ENCODE measurements around the gene LYPD6.
A peak's percentile ranks its signal among the peaks of the same experiment; 100 is the strongest.
"Not testable (repeated sequence)": the region's sequence is repeated elsewhere in the genome, so short reads cannot be mapped to it uniquely, and the experiment has no call there.

Gene LYPD6

DNA sequence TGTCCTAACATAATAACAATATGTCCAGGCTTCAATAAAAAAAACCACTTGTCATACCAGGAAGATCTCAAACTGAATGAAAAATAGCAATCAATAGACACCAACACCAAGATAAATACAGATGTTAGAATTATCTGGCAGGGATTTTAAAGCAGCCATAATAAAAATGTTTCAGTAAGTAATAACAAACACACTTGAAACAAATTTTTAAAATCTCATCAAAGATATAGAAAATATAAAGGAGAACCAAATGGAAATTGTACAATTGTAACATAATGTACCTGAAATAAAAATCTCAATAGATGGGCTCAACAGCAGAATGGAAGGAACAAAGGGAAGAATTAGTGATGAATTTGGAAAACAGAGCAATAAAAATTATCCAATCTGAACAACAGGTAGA is 128.1 kb downstream of the LYPD6 start:
- DNase-seq, result no peak

DNA sequence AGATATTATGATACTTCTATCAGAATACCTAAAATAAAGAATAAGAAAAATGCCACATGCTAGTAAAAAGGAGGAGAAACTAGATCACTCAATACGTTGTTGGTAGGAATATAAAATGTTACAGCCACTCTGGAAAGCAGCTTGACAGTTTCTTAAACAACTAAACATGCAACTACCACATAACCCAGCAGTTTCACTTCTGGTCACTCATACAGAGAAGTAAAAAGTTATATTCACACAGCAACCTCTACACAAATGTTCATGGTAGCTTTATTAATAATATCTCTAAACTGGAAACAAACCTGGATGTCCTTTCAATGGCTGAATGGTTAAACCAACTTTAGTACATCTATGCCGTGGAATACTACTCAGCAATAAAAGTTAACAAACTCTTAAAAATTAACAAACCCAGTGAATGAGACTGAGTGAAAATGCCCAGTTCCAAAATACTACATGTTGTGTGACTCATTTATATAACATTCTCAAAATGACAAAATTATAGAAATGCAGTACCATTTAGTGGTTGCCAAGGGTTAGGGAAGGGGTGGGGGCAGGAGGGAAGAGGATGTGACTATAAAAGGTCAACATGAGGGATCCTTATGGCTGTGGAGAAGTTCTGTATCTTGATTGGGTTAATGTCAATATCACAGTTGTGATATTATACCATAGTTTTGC is 133.1 kb downstream of the LYPD6 start:
- DNase-seq, result no peak

DNA sequence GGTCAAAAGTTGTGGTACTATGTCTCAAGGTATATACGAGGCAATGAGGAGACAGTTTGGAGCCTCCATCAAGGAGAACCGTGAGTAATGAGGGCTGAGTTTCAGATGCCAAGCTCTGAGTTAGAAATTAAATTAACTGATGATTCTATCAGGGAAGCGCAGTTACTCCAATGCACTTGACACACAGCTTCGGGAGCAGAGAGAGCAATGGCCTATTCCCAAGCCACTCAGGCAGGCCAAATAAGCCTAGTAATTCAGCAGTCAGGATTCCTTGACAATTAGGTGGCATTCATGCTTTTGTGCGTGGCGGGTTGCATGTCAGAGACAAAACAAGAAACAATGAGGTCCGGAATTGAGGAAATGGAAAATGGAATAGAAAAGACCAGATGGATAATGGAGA is 134.0 kb downstream of the LYPD6 start:
- no peak for DNase-seq

DNA sequence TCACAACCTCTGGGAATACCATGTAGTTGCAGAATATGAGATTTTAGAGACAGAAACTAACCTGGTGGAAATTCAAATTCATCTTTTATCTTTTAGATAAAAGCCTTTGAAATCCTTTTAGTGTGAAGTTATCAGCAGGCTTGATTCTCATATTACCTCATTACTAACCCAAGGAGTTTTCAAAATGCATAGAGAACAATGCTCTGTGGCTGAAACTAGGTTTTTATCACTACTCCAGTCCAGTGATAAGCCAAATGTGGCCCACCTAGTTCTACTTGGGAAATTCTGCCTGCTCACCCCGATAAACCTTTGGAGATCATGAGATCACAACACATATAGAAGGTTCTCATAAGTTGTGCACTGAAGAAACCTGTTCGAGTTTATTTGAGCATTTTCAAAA is 135.5 kb downstream of the LYPD6 start:
- DNase-seq, result no peak

DNA sequence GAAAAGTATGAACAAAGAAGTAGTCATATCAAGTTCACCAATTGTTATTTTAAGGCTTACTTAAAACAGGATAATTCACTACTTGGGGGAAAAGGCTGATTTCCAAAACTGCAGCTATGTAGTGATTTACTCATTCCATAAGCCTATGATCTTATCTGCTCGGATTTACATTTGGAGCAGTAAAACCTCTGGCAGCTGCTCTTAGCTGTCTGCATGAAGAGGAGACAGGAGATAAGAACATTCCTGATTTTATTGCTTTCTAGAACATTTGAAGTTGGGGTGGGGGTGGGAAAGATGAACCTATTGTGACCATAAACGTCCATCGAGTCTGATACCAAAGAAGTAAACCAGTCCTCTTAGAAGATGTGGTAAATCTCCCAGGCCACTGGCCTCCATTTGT is 136.2 kb downstream of the LYPD6 start:
- DNase-seq, result no peak

DNA sequence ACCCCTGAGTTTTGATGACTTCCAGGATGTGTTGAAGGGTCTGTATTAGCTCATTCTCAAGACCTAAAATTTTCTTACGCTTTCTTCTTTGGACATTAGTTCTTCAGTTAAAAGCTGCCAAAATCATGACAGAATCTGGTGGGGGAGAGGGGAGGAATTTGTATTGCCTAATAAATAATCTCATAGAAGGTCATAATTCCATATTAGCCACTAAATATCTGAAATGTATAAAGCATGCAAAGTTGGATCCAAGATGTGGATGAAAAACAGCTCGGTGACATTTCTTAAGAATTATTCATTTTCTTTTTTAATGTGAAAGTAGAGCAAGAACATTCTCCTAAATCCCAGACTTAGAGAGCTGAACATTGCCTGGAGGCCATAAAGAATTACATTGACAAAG is 137.0 kb downstream of the LYPD6 start:
- DNase-seq, result no peak

DNA sequence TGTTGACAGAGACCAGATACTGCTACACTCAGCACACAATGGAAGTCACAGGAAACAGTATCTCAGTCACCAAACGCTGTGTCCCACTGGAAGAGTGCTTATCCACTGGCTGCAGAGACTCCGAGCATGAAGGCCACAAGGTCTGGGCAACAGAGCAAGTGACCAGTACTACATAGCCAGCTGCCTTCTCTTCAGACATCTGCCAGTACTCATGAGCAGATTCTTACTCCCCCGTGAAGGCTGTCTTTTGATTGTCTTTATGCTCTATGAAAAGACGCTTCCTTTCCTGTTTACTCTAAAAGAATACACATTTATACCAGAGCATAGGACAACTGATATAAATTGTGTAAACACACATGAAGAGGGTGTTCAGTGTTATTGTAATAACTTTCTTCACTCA is 138.2 kb downstream of the LYPD6 start:
- DNase-seq, result no peak

DNA sequence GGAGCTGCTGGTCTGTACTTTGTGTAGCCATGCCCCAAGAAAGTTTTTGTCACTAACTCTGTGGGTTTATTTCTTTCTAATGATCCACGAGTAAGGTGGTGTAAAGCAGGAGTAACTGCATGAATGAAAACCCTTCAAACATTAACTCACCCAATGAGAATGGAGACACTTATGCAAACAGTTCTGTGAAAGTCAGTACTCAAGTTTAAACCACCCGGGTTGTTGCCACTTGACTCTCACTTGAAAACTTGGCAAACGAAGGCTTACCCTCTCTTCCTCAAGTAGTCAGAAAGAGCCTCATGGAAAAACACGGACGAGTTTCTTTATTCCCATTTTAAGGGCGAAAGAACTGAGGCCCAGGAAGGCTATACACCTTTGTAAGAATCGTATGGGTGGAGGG is 139.7 kb downstream of the LYPD6 start:
- no peak for DNase-seq

DNA sequence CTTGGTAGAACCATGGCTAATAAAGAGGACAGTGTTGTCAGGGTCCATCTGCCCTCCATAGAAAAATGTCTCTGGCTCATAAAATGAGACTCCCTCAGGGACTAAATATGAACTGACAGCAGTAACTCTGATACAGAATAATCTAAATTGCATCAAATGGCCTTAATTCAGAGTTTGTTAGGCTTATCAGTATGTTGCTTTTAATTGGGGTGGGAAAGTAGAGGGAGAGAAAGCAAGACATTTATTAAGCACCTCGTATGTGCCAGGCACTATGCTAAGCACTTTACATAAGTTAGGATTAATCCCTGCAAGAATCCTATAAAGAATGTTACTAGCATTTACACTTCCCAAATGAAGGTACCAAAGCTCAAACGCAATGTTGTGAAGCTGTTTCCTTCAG is 142.0 kb downstream of the LYPD6 start:
- DNase-seq, result no peak

DNA sequence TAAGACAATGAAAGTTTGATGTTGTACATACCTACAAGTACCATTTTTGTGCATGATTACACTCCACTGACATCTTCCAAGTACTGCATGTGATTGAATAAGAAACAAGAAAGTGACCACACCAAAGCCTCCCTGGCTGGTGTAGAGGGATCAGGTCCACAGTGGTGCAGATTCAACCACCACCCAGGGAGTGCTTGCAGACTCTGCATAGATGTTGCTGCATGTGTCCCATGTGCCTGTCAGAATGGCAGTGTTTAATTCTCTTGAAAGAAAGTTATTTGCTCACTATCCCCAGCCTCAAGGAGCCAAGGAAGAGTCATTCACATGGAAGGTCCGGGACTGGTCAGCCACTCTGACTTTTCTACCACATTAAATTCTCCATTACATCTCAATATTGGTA is 142.7 kb downstream of the LYPD6 start:
- peak; percentile 30 for DNase-seq

DNA sequence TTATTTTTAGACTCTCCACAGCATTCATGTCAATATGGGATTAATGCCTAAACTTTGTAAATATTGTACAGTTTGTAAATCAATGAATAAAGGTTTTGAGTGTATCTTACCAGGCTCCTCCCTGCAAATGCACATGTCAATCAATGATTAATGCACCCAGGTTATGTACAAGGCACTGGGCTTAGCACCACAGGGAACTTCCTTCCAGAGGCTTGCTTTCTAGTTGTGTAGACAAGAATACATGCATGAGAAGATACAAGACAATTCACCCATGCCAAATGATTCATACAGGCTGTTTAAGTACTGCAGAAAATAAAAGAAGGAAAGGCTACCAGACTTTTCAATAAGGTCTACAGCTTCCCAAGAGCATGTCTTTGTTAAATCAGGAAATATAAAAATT is 143.1 kb downstream of the LYPD6 start:
- no peak for DNase-seq

DNA sequence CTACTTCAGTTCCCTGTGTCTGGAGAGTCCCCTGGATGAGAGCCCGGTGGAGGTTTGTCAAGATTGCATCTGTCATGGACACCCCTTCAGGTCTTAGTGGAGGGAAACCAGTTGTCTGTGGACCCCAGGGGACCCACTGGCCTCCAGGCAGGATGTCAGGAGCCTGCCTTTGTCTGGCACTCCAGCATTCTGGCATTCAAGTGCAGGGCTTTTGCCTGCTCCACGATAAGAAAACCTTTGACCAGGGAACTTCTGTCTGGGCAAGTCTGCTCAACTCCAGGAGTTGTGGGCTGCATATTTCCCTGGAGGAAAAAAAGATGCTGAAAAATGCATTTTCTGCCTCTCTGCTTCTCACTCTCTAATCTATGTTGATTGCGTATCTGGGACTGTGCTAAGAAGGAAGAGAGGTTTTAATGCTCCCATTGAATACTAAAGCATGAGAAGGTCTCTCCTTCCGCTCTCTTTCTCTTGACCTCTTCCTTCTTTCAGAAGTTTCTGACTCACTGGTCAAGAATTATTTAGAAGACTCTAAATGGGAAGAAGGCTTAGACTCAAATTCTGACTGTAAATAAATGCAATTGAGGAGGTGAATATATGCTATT is 152.7 kb downstream of the LYPD6 start:
- peak; percentile 51 for DNase-seq

DNA sequence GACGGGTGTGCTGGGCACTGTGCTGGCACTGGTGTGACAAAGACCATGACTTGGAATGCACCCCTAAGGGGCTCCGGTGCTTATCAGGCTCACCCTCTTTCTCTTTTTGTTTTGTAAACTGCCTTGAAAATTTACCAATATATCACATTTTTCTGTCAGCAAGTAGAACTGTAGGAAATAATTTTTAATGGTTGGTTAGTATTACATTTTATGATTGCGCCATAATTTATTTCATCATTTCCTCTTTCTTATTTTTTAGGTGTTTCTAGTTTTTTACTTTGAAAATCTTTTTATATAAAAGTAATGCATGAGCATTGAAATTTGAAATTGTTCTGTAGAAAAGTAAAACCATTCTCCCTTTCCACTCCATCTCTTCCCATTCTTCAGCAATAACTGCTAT is 156.3 kb downstream of the LYPD6 start:
- DNase-seq, result no peak

DNA sequence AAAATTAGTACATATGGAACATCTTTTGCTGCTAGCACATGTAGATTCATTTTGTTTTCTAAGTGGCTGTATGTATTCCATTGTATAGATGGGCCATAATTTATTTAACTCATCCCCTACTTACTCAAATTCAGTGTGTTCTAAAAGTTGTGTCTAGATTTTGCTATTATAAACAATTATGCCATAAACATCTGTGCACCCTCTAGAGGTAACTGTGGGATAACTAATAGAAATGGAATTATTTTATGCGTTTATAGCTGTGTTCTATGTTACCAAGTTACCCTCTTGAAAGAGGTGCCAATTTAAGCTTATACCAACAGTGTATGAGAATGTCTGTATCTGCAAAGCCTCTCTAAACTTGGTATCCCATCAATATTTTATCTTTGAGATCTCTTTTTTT is 156.8 kb downstream of the LYPD6 start:
- no peak for DNase-seq

DNA sequence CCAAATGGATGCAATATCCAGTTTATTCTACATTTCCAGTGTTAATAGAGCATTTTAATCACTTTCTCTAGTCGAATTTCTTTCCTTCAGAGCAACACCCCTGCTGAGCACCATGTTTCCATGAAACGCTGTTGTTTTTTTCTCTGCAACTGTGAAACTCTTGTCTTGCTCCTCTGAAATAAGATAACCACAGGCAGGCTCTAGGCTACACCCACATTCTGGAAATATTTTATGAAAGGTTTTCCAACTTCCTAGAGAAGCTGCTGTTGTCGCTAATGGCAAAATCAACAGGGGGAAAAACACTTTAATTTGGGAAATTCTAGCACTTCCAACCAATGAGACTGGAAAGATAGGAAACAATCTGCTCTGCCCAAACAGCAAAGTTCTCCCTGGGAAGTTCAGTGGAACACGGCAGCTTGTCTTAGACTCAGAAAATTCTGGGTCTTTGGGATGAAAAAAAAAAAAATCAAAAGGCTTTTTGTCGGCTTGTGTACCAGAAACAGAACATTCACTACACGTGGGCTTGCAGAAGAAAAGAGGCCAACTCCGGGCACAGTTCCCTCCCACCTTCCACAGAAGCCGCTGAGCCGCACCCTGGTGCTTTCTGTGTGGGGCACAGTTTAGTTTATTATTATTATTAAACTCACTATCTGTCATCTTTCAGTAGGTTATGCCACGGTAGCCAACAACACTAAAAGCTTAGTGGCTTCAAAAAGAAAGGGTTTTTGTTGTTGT is 158.5 kb downstream of the LYPD6 start:
- no peak for DNase-seq

DNA sequence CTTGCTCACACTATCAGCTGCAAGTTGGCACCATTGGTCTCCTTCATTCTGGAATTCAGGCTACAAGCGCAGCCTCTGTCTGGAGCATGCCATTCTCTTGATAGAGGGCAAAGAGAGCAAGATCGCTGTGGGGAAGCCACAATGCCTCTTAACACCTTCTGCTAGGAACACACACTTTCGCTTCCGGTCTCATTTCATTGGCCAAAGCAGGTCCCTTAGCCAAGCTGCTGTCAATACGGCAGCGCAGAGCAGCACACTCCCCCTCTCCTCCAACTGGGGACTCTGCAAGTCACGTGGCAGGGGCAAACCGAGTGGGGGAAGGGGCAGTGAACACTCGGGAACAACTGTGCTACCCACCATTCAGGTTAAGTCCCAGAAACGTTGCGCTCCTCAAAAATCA is 159.1 kb downstream of the LYPD6 start:
- no peak for DNase-seq

DNA sequence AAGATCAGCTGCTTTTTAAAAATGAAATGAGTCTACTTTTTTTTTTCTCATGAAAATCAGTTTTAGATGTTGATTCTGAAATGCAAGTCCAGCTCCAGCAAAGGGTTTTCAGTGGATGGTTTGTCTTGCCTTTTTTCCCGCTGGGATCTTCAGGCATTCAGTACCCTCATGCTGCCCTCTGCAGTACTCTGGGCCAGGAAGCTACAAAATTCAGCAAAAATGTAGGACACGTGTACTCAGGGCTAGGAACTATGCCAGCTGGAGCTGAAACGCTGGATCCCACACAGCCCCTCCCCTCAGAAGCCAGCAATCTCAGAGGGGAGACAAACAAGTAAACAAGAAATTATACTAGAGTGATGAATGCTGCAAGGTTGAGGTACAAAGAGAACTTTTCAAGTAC is 159.9 kb downstream of the LYPD6 start:
- DNase-seq, result no peak

DNA sequence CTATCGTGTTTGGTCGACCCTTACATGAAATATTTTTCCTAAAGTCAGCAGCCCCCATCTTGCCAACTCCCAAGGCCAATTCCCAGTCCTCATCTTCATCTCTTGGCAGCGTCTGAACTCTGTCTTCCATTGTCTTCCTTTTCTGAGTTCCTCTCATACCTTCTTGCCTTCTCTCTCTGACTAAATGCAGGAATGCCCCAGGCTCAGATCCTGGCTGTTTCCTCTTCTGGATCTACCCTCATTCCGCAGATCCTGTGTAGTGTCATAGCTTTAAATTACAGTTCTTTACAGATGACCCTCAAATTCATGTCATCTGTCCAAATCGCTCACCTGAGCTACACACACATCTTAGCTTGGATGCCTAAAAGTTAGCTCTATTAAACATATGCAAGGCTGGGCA is 162.5 kb downstream of the LYPD6 start:
- DNase-seq, result no peak

DNA sequence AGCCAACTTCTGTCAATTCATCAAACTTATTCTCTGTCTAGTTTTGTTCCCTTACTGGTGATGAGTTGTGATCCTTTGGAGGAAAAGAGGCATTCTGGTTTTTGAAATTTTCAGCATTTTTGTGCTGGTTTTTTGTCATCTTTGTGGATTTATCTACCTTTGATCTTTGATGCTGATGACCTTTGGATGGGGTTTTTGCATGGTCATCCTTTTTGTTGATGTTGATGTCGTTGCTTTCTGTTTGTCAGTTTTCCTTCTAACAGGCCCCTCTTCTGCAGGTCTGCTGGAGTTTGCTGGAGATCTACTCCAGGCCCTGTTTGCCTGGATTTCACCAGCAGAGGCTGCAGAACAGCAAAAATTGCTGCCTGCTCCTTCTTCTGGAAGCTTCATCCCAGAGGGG is 168.8 kb downstream of the LYPD6 start:
- DNase-seq, result not testable (repeated sequence)

DNA sequence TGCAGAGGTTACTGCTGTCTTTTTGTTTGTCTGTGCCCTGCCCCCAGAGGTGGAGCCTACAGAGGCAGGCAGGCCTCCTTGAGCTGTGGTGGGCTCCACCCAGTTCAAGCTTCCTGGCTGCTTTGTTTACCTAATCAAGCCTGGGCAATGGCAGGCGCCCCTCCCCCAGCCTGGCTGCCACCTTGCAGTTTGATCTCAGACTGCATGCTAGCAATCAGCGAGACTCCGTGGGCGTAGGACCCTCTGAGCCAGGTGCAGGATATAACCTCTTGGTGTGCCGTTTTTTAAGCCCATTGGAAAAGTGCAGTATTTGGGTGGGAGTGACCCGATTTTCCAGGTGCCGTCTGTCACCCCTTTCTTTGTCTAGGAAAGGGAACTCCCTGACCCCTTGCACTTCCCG is 176.4 kb downstream of the LYPD6 start:
- not testable (repeated sequence) for DNase-seq

DNA sequence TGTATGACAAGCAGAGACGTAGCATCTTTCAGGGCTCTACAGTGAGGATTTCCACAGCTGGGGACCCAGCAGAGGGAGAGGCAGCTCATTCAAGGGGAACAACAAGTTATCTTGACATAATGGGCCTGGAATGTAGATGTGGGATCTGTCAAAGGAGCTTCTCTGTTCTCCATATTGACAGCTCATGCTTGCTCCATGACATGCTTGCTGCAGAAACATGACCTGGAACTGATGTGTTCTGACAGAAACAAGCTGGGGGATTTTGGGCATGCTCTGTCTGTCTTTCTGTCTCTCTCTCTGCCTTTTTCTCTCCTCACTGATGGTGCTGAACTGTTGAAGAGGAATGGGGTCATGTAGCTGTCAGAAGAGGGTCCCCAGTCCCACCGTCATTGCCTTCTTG is 177.6 kb downstream of the LYPD6 start:
- peak; percentile 80 for DNase-seq

DNA sequence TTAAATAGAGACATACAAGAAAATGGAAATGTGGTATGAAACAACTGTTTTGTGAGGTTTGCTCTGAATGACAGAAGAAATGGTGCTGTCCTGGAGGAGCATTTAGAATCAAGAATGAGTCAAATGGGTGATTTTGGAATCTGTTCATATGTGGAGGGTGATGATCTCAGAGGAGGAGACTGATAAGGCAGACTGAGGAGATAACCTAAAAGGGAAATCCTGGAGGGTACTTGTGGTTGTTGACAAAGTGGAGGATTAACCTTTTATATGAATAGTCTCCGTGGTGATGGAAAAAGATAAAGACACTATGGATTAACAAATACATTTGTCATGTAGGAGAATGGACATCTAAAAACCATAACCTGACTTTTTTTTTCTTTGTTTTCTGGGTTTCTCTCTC is 183.1 kb downstream of the LYPD6 start:
- DNase-seq, result no peak
